Stimulated activated CD4-positive, alpha-beta T cell treated with anti-CD3 and anti-CD28 coated beads, Interleukin-4, amount 100 ng/mL, for 1 hour (primary cell): ENCODE measurements around the gene NCKAP5.

ENCODE experiments used
- DNase-seq: peaks from one replicate; pipeline ENCODE4 v3.0.0-alpha.2; 2020

The NCKAP5 gene

DNA sequence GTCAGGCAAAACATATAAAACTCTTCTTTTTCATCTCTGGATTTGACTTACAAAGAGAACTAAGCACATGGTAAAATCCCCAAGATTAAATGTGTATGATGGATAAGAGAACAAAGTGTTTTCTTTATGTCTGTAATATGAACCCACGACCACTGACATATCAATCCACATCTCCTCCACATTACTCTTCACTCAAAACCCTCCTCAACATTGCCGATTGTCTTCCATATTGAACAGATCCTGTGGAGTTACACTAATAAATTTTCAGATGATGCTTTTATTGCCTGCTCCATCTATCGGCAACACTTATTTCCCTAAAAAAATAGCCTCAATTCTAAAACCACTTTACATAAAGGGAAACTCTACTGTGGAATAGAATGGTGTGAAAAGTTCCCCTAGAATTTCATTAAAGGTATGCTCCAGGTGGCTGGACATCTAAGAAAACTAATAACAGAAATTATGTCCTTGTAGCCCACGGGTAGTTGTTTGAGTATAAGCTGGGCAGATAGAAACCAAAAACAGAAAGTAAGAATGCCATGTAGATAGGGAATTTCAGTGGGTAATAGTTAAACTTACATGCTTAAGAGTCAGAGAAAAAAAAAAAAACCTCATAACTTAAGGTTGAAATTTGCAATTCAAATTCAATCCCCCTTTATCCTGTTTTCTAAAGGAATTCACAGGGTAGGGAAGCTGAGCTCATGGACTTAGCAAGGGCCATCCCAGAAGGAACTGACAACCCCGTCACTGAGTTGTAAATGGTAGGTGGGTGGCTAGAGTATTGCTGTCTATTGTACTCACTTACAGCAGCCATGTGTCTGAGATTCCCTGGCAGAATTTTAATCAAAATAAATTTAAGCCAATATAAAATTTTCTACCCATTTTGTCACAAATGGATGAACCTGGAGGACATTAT, 592.8 kb downstream of the NCKAP5 start:
- no peak for DNase-seq

DNA sequence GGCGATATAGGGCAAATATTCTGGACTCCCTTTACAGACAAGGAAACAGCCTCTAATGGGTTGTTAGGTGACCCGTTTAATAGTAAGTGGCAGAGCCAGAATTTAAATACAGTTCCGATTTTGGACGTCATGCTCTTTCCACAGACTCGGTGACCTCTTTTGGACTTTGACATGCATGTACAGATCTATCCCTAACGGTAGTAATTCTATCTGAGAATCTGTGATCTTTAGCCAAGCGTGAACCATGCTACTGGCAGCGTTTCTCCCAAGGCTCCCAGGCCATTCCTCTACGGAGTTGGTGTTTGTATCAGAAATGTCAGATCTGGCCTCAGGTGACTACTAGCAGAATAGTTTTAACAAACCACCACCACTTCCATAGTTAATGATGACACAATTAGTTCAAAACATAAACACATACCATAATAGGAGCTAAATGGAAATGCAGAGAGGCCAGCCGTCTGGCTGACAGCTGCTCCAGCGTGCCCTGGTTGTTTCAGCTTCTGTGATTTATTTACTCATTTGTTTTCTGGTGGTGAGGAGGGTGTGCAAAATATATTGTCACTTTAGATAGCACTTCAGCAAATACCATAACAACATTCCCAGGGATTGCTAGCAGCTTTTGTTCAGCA, 593.7 kb downstream of the NCKAP5 start:
- no peak for DNase-seq

DNA sequence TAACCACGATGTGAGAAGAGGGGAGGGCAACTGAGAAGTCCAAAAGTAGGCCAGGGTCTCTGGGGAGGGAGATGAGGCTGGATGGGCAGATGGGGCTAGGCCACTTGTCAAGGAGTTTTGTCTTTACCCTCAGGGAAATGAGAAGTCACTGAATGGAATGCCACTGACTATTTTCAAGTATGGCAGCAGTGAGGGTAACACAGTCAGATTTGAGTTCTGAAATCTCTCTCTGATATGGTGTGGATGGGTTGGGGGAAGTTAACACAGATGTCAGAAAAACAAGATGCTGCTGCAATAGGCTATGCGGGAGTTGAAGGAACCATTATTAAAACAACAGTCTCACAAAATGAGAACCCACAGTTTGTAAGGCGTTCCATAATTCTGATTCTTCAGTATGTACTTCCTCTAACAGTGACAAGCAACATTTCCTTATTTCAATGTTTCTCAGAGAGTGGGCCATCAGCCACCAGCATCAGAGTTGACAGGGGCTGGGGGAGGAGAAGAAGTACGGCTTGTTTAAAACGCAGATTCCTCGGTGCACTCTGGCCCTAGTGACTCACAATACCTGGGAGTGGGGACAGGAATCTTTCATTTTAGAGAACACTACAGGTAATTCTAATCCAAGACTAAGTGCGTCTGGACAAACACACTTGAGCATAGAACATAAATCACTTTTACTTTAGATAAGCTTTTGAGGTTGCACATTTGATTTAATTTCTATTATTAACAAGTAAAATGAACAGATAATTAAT, 596.8 kb downstream of the NCKAP5 start:
- no peak for DNase-seq

DNA sequence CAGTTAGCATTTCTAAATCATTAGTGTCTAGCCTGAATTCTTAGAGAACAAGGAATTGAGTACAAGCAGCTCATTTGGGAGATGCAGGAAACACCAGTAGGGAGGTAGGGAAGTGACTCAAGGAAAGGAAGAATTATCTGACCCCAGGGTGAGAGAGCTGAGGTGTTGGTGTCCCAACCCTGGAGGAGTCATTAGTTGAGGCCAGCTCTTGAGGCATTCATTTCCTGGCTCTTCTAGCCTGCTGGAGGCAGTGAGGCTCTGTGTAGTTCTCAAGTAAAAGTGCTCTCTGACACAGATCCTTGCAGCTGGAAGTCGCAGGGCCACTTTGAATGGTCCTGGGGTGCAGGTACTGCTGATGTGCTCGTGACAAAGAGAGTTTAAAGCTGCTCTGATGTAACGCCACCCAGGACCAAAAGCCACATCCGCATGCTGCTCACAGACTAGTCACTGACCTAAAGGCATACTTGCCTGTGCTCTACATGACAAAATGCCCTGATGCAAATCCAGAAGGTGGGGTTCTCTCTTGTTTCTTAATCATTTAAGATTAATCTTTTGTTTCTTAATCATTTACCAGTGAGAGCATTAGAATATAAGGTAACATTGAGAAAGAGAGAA, 598.8 kb downstream of the NCKAP5 start:
- no peak for DNase-seq

DNA sequence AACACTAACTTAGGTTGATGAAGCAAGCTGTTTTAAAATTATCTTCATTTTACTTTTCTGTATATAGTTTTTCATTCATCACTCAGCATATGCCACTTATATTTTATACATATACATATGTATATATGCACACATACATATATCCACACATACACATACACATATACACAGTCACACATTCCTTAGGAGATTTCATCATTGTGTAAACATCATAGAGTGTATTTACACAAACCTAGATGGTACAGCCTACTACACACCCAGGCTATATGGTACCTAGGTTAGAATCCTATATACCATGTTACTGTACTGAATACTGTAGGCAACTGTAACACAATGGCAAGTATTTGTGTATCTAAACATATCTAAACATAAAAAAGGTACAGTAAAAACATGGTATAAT, 602.8 kb downstream of the NCKAP5 start:
- no peak for DNase-seq

DNA sequence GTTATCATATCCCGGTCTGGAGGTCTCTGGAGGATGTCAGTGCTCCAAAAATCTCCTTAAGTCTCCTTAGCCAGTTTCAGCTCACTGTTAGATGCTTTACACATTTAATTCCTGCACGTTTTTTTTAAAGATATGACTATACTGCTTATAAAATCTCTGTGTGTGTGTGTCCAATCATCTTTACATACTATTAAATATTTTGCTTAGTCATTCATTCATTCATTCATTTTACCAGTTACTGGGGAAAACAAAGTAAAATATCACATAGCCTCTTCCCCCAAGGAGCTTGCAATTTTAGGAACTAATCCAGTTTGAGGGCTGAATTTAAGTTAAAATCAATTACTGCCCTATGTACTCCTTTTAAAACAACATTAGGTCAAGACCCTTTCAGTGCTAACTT, 605.1 kb downstream of the NCKAP5 start:
- no peak for DNase-seq

DNA sequence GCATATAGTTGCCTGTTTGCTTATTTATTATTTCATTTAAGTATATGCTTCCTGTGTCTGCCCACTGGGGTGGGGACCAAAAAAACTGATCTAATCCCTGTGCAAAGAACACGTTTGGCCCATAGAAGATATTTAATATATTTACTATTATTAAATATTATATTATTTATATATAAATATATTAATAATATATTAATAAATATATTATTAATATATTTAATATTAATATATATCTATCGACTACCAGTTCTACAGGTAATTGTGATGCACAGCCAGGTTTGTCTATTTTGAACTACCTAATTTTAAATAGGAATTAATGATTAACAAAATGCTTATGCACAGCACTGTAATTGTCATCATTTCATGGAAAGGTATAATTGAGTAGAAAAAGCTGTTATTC, 609.4 kb downstream of the NCKAP5 start:
- DNase-seq: no peak

DNA sequence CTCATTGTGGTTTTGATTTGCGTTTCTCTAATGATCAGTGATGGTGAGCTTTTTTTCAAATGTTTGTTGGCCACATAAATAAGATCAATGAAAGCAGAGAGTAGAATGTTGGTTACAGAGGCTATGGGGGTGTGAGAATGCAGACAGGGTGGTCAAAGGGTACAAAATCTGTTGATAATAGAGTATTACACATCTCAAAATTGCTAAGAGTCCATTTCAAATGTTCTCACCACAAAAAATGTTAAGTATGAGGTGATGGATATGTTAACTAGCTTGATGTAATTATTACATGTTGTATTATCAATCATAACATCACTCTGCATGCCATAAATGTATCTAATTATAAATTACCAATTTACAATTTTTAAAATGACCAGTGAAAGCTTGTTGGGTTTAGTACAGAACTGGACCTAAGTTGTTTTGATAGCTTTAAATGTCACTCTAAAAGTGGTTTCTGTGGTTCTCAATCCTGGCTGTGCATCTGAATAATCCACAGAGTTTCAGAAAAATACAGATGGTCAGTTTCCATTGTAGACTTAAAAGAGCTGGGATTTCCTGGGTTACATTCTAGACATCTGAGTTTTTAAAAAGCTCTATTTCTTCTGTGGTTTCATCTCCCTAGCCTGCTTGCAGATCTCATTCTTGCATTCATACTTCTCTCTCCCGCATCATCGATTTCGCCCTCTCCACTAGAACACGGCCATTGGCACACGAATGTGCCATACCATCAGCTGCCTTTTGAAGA, 612.2 kb downstream of the NCKAP5 start:
- no peak for DNase-seq

DNA sequence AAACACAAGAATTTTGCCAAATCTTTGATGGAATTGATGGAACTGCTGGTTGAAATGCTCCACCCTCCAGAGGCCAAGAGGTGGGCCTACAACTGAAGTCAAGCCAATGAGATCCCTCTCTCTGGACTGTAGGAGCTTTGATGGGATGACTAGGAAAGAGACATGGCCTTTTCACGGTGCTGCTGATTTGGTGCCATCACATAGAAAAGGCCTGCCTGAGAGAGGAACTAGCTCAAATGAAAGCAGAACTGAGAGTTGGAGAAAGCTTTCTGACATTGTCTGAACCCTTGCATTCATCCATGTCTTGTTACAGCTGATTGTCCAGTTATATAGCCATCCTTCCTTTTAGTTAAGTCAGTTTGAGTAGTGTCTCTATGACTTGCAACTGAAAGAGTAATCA, 614.5 kb downstream of the NCKAP5 start:
- DNase-seq: no peak

DNA sequence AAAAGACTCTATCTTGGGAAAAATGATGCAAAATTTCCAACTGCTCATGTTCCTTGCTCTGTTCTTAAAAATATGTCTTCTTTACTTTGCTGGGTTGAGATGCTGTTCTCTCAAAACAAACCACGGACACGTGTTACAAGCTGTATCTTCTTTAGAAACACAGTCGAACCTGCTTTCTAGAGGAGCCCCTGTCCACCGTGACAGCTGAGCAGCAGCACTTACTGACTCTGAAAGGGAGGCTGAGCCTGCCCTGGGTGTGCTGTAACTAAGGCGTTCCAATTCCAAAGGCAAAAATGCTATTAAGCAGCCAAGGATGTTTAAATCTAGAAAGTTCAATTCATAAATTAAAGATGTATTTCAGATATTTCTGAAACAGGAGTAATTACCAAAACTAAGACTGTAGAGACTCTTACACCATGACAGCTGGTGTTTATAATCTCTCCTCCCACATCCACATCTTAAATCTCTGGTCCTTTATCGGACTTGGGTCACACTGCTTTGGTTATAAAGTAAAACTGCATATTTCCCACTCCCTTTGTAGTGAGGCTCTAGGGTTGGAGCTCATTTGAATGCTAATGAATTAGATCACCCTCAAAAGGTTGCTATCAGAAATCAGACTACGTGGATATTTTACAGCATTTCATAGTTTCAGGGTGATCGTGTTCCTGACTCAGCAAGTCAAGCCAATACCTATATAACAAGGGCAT, 617.1 kb downstream of the NCKAP5 start:
- DNase-seq: no peak

DNA sequence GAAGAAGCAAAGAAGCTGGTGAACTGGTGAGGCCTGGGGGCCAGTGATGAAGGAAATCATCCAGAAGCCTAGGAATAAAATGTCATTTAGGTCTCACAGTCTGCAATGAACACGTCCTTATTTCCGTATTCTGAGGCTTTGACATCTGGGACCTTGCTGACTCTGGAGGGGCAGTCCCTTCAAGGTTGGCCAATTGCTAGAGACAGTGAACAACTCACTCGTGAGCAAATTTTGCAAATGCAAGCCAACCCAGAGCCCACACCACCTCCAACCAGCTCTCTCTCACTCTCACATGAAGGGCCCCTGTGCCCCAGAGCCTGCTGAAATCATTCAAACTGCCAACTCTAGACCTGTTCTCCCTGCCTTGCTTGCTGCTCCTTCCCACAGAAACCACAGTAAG, 619.2 kb downstream of the NCKAP5 start:
- DNase-seq: no peak

DNA sequence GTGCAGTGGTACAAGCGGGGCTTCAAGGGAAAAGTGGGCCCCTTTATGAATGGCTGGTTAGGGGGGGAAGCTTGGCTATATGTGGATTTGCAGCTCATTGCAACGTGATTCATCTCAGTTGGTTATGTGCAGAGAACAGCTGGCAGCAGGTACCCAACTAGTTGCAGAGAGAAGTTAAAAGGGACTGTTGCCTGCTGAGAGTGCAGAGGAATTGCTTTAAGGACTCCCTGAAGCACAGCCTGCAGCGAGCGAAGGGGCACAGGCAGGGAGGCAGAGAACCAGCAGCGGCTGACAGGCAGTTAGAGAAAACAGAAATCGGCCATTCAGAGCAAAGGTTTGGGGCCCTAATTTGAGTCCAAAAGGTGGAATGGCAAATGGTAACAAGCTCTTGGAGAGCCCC, 620.1 kb downstream of the NCKAP5 start:
- no peak for DNase-seq

DNA sequence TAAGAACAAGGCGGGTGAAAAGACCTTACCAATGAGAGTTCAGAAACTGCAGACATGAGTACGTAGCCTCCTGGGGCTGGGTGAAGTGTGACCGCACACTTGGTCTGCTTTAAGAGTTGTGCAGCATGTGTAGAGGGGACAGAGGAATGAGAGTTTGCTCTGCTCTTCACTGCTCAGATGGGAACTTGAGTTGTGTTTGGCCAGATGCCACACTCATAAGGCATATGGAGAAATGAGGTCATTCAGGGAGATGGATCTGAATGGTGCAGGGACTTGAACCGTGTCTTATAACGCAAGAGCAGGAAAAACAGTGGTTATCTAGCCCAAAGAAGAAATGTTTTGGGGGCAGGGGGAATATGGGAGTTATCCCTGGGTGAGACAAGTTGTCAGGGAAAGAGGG, 624.4 kb downstream of the NCKAP5 start:
- no peak for DNase-seq

DNA sequence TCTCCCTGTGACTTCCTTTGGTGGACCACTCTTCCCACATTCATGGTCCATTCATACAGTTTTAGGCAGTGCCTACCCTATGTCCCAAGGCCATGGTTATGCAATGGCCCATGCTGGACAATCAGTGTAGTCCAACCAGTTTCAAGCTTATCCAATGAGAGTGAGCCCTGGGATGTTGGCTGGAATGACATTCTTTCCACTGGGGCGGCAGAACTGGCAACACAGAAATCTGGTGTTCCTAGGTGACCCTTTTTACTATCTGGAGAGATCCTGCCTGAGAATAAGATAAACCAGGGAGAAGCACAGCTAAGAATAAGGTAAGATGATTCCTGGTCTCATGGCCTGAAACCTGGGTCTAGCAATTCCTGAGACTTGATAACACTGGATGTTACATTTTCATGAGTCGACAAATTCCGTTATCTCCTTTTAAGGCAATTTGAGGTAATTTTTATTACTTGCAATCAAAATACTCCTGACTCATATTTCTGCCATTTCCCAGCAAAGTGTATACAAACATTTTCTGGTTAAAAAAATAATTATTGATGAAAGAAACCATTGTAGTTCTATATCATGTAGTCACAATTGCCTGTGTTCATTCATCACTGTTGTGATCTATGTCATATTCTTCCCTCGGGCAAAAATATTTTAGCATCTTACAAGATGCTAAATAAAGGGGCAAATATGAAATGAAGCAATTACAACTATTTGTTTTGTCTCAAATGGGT, 626.8 kb downstream of the NCKAP5 start:
- no peak for DNase-seq

DNA sequence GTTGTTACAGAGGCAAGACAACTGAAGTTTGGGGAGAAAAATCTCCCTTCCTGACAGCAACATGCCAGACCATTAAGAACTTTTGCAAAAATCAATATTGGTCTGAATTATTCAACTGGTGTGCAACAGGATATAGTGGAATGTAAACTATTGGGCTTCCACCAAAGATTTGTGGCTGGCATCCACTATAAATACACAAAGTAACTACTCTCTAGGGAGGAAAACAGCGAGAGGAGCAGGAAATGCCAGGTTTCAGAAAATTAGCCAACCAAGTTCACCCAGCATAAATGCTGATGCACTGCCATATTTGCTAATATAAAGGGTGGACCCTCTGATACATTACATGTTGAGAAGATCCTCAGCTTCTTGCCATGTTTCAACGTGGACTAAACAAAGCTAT, 630.6 kb downstream of the NCKAP5 start:
- no peak for DNase-seq

DNA sequence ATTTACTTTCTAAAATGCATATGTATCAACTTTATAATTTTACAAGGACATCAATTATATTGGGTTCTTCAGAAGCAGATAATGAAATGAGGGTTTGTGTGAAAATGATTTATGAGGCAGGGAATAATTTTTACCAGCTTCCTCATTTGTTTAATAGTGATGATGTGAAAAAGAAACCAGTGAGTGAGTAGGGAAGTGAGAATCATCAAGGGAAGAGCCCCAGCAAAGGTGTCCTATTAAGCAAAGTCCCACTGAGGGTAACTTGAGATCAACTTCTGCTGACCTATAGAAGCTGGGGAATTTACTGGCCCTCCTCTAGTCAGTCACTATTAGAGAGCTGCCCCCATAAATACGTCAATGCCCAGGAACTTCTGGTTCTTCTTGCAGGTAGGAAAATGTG, 631.5 kb downstream of the NCKAP5 start:
- no peak for DNase-seq

DNA sequence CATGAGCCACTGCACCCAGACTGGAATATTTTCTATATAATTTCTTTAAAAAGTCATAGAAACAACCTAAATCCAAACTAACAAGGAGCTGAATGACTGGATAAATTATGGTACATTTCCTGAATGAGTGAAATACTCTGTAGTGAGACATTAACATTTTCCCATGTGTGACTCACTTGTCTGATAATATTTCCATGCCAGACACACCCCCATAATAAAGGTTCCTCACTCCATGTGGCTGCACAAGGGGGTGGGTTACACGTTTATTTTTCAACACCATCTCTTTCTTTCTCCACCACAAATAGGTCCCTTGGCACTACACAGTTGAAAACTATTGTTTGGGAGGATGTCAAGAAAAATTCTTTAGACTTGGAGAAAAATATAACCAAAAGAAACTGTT, 632.0 kb downstream of the NCKAP5 start:
- no peak for DNase-seq

DNA sequence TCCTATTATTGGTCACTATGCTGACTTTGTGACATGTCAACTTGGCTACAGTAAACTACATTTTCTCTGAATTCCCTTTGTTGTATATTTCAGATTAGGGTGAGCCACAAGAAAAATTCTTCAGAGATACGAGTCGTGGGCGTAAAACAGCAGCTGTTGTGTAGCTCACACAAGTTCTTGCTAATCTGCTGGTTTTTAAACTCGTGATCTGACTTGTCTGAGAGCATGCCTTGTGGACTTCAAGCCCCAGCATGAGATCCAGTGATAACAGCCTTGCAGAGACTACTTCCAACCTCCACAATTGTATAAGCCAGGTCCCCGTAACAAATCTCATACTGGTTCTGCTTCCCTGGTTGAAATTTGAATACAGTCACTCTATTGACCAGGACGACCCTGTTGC, 638.5 kb downstream of the NCKAP5 start:
- no peak for DNase-seq

DNA sequence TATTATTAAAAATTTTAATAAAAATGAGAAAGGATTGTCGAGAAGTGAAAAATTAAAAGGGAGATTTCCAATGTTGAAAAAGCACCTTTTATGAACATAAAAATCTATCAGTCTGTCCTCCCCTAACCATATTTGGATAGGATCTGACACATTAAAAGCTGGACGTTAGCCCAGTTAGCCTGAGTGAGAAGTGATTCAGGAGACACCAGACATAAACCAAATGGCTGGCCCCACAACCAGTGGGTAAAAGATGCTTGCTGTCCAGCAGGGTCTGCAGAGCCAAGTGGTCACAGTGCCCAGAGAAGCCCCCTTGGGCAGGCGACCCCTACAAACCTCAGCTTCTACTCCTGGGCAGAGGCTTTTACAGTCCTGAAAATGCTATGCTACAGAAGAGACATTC, 644.5 kb downstream of the NCKAP5 start:
- no peak for DNase-seq

DNA sequence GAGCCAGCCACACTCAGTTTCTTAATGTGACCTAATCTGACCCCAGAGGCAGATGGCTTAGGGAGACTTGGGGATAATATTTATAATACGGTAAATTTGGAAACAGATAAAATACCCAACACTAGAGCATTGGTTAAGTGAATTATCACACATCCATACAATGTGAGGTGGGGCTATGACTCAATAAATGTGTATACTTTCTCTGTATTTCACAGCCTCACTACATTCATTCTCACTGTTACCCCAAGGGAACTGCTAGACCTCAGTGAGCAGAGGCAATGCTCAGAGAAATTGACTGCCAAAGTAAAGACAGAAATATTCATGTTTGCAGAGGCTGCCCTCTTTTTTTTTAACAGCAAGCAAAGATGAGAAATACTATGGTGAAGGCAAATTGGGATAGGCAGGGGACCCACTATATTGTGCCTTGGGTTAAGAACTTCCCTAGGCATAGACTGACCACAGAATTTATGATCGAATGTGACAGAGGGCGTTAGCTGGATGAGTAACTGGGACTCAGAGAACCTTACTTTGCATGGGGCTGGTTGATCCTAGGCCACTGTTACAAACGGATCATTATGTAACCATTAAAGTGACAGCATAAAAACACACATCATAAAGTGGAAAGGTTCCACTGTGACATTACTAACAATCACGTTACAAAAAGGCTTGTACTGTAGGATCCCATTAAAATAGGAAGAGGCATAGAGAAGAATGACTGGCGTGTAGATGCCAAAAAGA, 652.3 kb downstream of the NCKAP5 start:
- DNase-seq: no peak
